SJSA1 (cell line): ENCODE data around the gene FBXO31. TPM values are rescaled to one million over a fixed set of nuclear protein-coding genes. Genes with fewer than 3 reads are reported as not detected.

Experiments
- DNase-seq, 2 experiments: peaks; one replicate each; pipeline ENCODE4 v3.0.0-alpha.2; 2015 to 2020; ENCODE audit warnings: low spot score in 2 of 2, low read depth in 1 of 2
- H3K27ac ChIP-seq: fragments of 250-450 bp; sonication (Bioruptor Pico); 2 replicates; pipeline ENCODE4 v1.5.1; 2020; ENCODE audit warnings: mild to moderate bottlenecking, moderate library complexity
- H3K27me3 ChIP-seq: fragments of 250-450 bp; sonication (Bioruptor Pico); replicated peaks from 2 replicates; pipeline ENCODE4 v1.5.1; 2020; ENCODE audit warnings: mild to moderate bottlenecking, moderate library complexity
- H3K36me3 ChIP-seq: fragments of 250-450 bp; sonication (Bioruptor Pico); 2 replicates; pipeline ENCODE4 v1.5.1; 2020; ENCODE audit warnings: mild to moderate bottlenecking
- H3K4me1 ChIP-seq: fragments of 250-450 bp; sonication (Bioruptor Pico); replicated peaks from 2 replicates; pipeline ENCODE4 v1.6.1; 2021; ENCODE audit warnings: mild to moderate bottlenecking
- H3K4me3 ChIP-seq: fragments of 250-450 bp; sonication (Bioruptor Pico); 2 replicates; pipeline ENCODE4 v1.5.1; 2020; ENCODE audit warnings: mild to moderate bottlenecking
- H3K9me3 ChIP-seq: fragments of 250-450 bp; sonication (Bioruptor Pico); replicated peaks from 2 replicates; pipeline ENCODE4 v1.5.1; 2020; ENCODE audit warnings: mild to moderate bottlenecking
- total RNA-seq: library from RNA; depleted of rRNA; stranded (reverse); fragments of >200 nt; shearing (Covaris generic); gene quantifications from 2 replicates; pipeline ENCODE4 v1.2.3, GENCODE V29; 2014

FBXO31 gene
- total RNA-seq, 1 experiment from 2014 or later = 26.2 TPM

DNA sequence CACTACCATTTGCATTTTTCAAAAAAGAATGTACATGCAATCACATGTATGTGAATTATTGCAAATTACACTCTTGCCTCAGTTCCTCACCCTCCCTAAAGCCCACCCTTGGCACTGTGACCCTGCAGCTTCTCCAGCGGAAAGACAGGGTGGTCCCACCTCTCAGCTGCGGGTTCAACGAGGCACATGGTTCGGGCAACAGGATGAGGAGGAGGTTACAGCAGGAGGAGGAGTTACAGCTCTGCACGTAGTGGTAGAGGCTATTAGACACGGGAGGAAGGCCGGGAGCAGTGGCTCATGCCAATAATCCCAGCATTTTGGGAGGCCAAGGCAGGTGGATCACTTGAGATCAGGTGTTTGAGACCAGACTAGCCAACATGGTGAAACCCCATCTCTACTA, 71.6 kb downstream of the FBXO31 start:
- DNase-seq = no peak
- no peak overlapping the region for H3K4me3 ChIP-seq
- H3K4me1 ChIP-seq = peaks cover 7% of the 10 kb centered on the region; the same call in 1 of the 2 replicates
- no peaks in the 10 kb centered on the region for H3K9me3 ChIP-seq
- no peaks in the 10 kb centered on the region; the same call in 1 of the 2 replicates for H3K36me3 ChIP-seq
- no peak overlapping the region for H3K27ac ChIP-seq
- H3K27me3 ChIP-seq = no peaks in the 10 kb centered on the region

DNA sequence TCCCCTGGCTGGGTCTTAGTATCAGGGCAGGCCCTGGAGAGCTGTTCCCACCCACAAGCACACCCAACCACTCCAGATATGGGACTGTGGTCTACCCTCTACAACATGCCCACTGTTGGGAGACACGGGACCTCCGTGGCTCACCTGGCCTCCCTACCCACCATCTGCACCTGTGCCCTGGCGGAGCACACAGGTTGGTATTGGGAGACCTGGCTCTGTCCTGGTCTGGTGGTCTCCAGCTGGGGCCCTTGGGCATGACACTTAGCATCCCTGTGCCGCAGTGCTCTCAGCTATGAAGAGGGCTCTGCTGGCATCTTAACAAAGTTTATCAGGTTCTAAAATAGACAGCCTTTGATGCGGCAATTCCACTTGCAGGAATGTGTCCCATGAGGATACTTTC, 72.2 kb downstream of the FBXO31 start:
- Histone ChIP-seq H3K27me3 (no peaks in the 10 kb centered on the region), H3K4me3 (no peak overlapping the region), H3K27ac (no peak overlapping the region), H3K9me3 (no peaks in the 10 kb centered on the region), H3K36me3 (no peaks in the 10 kb centered on the region; the same call in 1 of the 2 replicates), H3K4me1 (peaks cover 4% of the 10 kb centered on the region)
- DNase-seq = no peak

DNA sequence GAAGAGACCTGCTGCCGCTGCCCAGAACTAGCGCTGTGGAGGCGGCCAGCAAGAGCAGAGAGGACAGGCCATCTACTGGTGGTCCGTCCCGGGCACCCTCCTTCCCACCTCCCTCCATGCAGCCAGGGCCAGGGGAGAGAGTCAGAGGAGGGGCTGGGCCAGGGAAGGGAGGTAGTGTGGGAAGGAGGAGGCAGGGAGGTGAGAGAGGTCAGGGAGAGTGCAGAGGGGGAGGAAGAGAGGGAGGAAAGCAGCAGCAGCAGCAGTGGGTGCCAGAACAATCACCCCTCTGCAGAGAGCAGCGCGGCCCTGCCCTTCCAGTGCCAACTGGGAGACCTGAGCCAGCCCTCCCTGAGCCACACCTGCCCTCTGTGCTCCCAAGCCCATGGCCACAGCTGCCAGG, 73.0 kb downstream of the FBXO31 start:
- no peak overlapping the region for H3K4me3 ChIP-seq

DNA sequence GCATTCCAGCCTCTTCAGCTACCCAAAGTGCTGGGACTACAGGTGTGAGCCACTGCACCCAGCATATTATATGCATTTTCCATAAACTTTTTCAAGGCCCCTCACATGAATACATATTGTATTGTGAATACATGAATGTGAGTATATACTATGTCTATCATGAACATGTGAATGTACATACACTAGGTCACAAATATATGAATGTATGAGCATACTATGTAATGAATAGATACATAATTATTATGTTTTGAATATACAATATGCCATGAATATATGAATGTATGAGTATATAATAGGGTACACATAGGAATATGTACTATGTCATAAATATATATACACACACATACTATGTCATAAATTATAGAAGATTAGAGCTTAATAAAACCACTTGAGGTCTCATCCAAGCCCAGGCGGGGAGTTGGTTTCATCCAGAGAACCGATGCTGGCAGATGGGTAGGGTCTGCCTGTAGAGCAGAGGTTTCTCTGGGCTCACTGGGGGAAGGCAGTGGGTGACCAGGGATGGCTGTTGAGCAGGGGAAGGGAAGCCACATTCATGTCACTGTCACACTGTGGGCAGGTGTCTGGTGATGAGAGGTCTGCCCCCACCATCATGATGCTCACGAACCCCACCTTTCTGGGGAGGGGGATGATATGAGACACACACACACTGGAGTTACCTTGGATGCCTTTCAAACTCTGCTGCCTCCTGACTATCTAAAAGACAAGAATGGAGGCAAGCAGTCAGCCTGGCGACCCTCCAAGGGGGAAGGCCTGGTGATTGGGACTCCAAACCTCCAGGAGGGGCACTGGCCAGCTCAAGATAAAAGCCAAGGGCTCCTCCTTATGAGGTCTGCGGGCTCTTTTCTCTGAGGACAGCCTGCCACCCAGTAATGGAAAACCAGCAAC, 73.7 kb downstream of the FBXO31 start:
- Histone ChIP-seq H3K36me3 (no peaks in the 10 kb centered on the region; the same call in 1 of the 2 replicates), H3K4me1 (peaks cover 13% of the 10 kb centered on the region), H3K27me3 (no peaks in the 10 kb centered on the region), H3K9me3 (no peaks in the 10 kb centered on the region), H3K27ac (no peak overlapping the region), H3K4me3 (no peak overlapping the region)
- no peak for DNase-seq

More for the DNA sequence above, 73.0 kb downstream of the FBXO31 start:
- Histone ChIP-seq H3K27me3 (no peaks in the 10 kb centered on the region), H3K27ac (no peak overlapping the region), H3K36me3 (no peaks in the 10 kb centered on the region; the same call in 1 of the 2 replicates), H3K9me3 (no peaks in the 10 kb centered on the region), H3K4me1 (peaks cover 6% of the 10 kb centered on the region)
- DNase-seq = no peak

DNA sequence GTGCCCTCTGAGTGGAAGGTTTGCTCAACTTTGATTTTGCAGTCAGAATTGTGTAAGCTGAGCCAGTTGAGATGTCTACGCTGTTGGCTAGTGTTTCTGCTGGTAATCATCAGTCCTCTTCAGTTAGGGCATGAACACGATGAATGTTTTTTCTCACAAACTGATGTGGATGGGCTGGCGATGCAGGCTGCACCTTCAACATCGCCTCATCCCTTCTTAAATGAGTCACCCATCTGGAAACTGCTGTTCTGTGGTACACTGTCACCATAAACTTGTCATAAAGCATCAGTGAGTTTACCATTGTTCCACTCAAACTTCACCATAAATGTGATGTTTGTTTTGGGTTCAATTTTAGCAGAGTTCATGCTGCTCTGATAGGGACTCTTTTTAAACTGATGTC, 74.8 kb downstream of the FBXO31 start:
- H3K36me3 ChIP-seq = no peaks in the 10 kb centered on the region
- no peaks in the 10 kb centered on the region for H3K27me3 ChIP-seq
- no peak overlapping the region for H3K27ac ChIP-seq
- no peak overlapping the region for H3K4me3 ChIP-seq
- no peak for DNase-seq
- peaks cover 14% of the 10 kb centered on the region for H3K4me1 ChIP-seq
- no peaks in the 10 kb centered on the region for H3K9me3 ChIP-seq

DNA sequence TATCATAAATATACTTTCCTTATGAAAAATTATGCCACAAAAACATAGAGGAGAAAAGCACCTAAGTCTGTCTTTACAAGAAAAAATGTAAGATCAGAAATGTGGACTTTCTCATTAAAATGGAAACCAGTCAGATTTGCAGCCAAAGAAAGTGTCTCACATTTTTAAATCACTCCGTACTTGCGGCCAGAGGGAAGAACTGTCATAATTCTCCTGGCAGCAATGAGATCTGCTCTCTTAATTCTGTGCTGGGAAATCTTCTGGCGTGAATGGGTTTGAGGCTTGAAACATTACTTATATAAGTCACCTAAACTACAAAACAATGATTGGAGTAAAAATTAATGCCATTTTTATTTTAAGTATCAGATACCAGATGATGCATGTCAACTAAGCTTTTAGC, 77.1 kb downstream of the FBXO31 start:
- no peaks in the 10 kb centered on the region for H3K27me3 ChIP-seq
- H3K9me3 ChIP-seq = no peaks in the 10 kb centered on the region
- H3K4me3 ChIP-seq = no peak overlapping the region
- H3K36me3 ChIP-seq = 0 out of 2 replicates have a peak, but pooled peaks cover 4% of the 10 kb centered on the region
- H3K4me1 ChIP-seq = peaks cover 14% of the 10 kb centered on the region
- no peak for DNase-seq
- H3K27ac ChIP-seq = peak overlapping the region; percentile 67

DNA sequence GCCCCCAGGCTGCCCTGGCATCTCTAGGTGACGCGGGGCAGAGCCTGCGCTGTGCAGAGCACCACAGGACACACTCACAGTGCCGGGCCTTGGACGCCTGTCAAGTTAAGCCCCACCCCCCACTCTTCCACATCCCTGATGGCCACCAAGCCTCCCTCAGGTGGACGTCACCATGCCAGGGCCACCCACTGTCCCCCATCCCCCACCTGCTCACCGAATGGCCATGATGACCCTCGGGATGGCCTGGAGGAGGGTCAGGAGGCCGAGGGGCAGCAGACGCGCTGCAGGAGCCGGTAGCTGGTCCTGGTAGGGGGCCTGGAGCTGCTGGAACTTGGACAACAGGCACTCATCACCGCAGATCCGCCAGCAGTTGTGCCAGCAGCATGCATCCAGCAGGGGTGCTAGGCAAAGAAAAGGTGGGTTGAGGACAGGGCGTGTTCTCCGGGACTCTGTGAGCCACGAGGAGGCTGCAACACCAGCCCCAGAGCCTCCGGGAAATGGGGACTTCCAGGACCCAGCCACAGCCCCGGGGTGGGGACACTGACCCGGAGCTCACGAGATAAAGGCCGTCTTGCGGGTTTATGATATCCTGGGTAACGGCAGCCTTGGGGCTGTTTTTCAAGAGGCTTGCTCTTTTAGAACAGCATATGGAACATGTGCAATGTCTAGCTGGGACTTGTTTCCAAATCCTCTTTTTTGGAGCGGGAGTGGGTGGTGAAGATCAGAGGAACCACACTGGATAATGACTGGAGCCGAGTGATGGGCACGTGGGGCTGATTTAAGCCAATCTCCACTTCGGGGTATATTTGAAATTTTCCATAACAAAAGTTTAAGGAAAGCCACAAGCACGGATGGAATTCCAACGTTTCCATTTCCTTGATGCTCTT, 77.8 kb downstream of the FBXO31 start:
- H3K4me3 ChIP-seq = peak overlapping the region; percentile 29
- DNase-seq = peak; percentile 64 to 69
- peak overlapping the region; percentile 67 for H3K27ac ChIP-seq

DNA sequence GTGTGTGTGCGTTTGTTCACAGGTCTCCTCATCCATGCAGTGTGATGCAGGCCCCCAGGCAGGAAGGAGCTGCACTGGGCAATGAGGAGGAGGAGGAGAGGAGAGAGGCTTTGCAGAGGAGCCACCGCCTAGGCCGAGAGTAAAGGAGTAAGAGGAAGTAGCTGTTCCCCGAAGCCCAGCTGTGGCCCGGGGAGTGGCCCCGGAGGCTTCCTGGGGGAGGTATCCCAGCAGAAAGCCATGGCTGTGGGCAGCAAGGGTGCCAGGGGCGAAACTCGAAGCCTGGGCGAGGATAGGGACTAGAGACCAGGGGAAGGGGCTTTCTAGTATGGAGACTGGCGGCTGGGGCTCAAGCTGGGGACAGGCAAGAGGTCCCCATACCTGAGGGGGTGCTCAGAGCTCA, 78.6 kb downstream of the FBXO31 start:
- Histone ChIP-seq H3K27ac (no peak overlapping the region), H3K9me3 (no peaks in the 10 kb centered on the region), H3K36me3 (0 out of 2 replicates have a peak, but pooled peaks cover 4% of the 10 kb centered on the region), H3K27me3 (no peaks in the 10 kb centered on the region), H3K4me3 (peak overlapping the region; percentile 29), H3K4me1 (peaks cover 14% of the 10 kb centered on the region)
- no peak for DNase-seq

More for the DNA sequence above, 77.8 kb downstream of the FBXO31 start:
- H3K27me3 ChIP-seq = no peaks in the 10 kb centered on the region
- 0 out of 2 replicates have a peak, but pooled peaks cover 4% of the 10 kb centered on the region for H3K36me3 ChIP-seq
- H3K9me3 ChIP-seq = no peaks in the 10 kb centered on the region
- H3K4me1 ChIP-seq = peaks cover 14% of the 10 kb centered on the region

DNA sequence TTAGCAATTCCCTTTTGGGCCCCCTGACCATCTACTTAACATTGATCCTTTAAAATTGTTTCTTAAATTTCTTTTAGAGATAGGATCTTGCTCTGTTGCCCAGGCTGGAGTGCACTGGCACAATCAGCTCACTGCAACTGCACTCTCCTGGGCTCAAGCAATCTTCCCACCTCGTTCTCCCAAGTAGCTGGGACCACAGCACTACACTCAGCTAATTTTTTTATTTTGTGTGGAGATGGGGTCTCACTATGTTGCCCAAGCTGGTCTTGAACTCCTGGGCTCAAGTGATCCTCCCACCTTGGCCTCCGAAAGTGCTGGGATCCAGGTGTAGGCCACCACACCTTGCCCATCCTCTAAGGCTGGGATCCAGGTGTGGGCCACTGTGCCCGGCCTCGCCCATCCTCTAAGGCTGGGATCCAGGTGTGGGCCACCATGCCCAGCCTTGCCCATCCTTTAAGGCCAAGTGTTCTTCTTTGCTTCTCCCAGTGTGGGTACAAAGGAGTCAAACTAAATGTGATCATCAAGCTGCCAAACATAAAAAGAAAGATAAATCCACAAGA, 79.5 kb downstream of the FBXO31 start:
- H3K4me3 ChIP-seq = no peak overlapping the region
- H3K9me3 ChIP-seq = no peaks in the 10 kb centered on the region
- H3K36me3 ChIP-seq = peaks cover 4% of the 10 kb centered on the region
- H3K27ac ChIP-seq = no peak overlapping the region
- H3K4me1 ChIP-seq = peaks cover 14% of the 10 kb centered on the region
- DNase-seq = no peak
- H3K27me3 ChIP-seq = no peaks in the 10 kb centered on the region

DNA sequence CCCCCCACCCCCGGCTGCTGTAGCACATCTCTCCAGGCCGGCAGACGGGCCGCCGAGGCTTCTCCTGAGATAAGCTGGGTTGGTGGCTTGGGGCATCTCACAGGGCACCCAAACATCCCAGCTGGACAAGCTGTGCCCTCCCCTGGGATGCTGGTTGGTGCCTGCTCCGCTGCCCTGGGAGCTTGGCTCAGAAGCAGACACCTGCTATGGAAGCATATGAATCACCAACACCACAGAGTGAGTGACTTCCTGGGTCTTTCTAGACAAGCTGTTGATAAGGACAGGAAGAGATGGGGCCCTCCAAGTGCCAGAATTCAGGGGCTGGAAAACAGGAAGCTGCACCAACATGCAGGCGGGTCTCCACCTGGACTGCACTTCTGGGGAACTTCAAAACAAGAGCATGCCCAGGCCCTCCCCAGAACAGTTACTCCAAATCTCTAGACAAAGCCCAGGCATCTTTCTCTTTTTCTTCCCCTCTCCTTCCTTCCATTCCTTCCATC, 80.1 kb downstream of the FBXO31 start:
- Histone ChIP-seq H3K4me1 (peaks cover 14% of the 10 kb centered on the region), H3K27me3 (no peaks in the 10 kb centered on the region), H3K36me3 (peaks cover 10% of the 10 kb centered on the region), H3K4me3 (no peak overlapping the region), H3K27ac (no peak overlapping the region), H3K9me3 (no peaks in the 10 kb centered on the region)
- DNase-seq = no peak

DNA sequence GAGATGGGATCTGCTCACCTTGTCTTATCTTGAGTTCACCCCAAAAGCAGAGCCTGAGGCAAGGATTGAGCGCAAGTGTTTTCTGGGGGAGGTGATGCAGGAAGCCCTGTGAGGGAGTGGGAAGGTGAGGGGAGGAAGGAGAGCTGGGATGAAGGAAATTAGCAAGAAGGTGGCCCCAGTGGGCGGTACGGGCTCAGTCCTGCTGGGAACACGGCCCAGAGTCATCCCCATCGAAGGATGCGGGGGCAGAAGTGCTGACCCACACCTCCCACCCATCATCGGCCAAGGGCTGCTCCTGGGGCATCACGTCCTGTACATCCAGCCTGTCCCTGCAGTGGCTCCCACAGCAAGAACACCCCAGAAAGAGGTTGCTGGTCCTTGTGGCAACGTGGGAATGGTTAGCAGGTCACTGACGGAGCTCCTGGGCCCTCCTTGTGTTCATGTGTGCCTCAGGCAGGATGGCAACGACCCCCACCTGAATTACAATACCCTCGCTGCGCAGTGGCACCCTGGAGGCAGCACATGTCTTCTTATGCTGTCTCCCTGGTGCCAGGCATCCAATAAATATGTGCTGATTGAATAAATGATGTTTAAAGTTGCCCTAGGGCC, 84.6 kb downstream of the FBXO31 start:
- no peak for DNase-seq
- Histone ChIP-seq H3K4me3 (no peak overlapping the region), H3K27me3 (no peaks in the 10 kb centered on the region), H3K36me3 (peaks cover 23% of the 10 kb centered on the region), H3K4me1 (0 out of 2 replicates have a peak, but pooled peaks cover 4% of the 10 kb centered on the region), H3K9me3 (no peaks in the 10 kb centered on the region), H3K27ac (no peak overlapping the region)

DNA sequence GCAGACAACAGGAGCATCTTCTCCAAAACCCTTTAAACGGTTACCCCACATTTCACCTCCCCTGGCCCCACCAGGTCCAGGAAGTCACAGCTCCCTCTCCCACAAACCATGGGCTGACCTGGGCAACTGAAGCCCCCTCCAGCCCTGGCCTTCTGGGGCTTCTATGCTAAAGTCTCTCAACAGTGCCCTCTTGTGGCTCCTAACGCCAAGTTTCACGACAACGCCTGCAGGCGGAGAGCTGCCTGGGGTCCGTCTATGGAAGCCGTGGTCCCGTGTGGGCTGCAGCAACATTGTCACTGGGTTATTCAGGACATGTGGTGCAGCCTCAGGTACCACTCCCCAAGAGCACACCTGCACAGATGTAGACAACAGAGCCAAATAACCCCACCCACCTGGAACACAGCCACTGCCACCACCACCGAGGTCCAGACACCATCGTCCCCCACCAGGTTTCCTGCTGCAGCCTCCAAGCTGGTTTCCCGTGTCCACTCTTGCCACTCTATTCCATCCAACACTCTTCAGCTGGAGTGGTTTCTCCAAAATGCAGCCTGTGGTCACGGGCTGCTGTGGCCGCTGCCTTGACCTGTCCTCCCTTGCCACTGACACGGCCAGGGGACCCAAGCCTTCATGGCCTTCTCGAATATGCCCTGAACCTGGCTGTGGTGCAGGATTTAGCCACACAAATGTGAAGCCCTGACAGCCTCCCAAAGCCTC, 85.5 kb downstream of the FBXO31 start:
- peak in 1 of 2 experiments; percentile 38 for DNase-seq
- 0 out of 2 replicates have a peak, but pooled peaks cover 4% of the 10 kb centered on the region for H3K4me1 ChIP-seq
- H3K27me3 ChIP-seq = no peaks in the 10 kb centered on the region
- H3K27ac ChIP-seq = no peak overlapping the region
- no peaks in the 10 kb centered on the region for H3K9me3 ChIP-seq
- H3K4me3 ChIP-seq = no peak overlapping the region
- H3K36me3 ChIP-seq = peaks cover 23% of the 10 kb centered on the region
